ENCODE results near the gene UBASH3A. TPM values are rescaled to one million over a fixed set of nuclear protein-coding genes. Genes with fewer than 3 reads are reported as not detected.

The UBASH3A gene
- total and polyA plus RNA-seq, 2 donors (not counting 1 experiment from before 2014, with no cell fraction given), result 0.12 to 0.33 TPM

DNA sequence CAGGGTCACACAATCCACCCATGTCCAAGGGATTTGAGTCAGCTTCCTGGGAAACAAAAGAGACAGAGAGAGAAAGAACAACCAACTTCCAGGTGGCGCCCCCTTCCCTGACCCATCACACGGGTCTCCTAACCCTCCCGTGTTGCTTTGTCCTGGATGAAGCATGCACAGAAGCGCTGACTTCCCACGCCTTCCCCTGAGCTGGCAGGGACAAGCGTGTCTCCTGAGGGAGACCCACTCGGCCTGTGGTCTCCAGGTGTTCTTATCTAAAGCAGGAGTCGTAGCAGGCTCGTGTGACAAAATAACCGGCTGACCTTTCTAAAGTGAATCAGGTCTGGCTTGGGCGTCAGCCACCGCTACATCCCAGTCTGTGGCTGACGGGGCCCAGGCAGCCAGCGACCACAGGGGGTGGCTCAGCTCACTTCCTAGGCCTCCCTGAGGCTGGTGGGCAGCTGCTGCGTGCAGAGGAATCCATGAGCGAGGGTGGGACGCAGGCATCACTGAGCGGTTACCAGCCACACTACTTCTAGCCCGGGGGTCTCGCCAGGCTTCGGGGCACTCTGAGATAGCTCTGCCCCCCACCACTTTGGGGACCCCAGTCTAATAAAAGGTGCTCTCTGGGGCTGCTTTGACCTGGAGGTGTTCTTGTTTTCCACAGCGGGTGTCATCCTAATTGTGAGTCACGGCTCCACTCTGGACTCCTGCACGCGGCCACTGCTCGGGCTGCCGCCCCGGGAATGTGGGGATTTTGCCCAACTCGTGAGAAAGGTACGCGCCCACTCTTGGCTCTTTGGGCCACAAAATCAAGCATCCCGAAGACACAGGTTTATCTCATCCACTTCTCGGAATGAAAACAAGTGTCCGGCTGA lies 40.4 kb downstream of the UBASH3A start:
- Mint-ChIP-seq H3K9me3 (ENCODE audit: insufficient read depth) (no peaks in the 10 kb centered on the region), H3K4me1 (peaks cover 3% of the 10 kb centered on the region), H3K27ac (no peak overlapping the region), H3K4me3 (no peak overlapping the region), H3K27me3 (peaks cover 11% of the 10 kb centered on the region)
- Histone ChIP-seq H3K79me2 (ENCODE audit: control insufficient read depth, insufficient read depth, low read length) (no peaks in the 10 kb centered on the region), H3K4me1 (ENCODE audit: control insufficient read depth in 2 of 2, insufficient read depth in 2 of 2, low read length in 2 of 2) (no peaks in the 10 kb centered on the region), H3K4me2 (replicated peaks; ENCODE audit: low read depth, low read length, poor library complexity, severe bottlenecking) (no peak overlapping the region), H3K36me3 (replicated peaks in 1 of 2; ENCODE audit: control extremely low read depth in 1 of 2, control insufficient read depth in 1 of 2, extremely low read depth in 1 of 2, insufficient read depth in 2 of 2, low read length in 1 of 2) (no peaks in the 10 kb centered on the region), H3K4me3 (ENCODE audit: control extremely low read depth in 1 of 5, extremely low read depth in 1 of 5, insufficient read depth in 1 of 5, low read depth in 2 of 5, low read length in 4 of 5) (no peak overlapping the region), H3K27ac (ENCODE audit: low read length in 2 of 2) (no peak overlapping the region), H3K9ac (ENCODE audit: low read length) (no peak overlapping the region), H3K27me3 (replicated peaks in 1 of 4; ENCODE audit: control extremely low read depth in 1 of 4, control insufficient read depth in 3 of 4, insufficient read depth in 4 of 4, low read length in 3 of 4) (peaks cover 0 to 11% (median 0%) of the 10 kb centered on the region in 4 experiments), H4K20me1 (ENCODE audit: control insufficient read depth, insufficient read depth, low read length, poor library complexity, severe bottlenecking) (no peaks in the 10 kb centered on the region), H2AFZ (ENCODE audit: insufficient read depth, low read depth, low read length, poor library complexity, severe bottlenecking) (no peak overlapping the region), H3K9me3 (ENCODE audit: control extremely low read depth in 1 of 3, control insufficient read depth in 2 of 3, insufficient read depth in 1 of 3, low read length in 2 of 3) (no peaks in the 10 kb centered on the region)
- WGBS (ENCODE audit: insufficient coverage), result 90% methylated on average over 34 of the region's 34 CpGs
- ChIA-PET POLR2A (interaction anchor here (0.7 kb wide), 1 partner anchor 181 kb away, joined by 3 read pairs; no protein-coding TSS in a partner anchor), CTCF (no interaction called here)
- no peak for ATAC-seq (ENCODE audit: low read depth)
- TF ChIP-seq, protein P1, sequence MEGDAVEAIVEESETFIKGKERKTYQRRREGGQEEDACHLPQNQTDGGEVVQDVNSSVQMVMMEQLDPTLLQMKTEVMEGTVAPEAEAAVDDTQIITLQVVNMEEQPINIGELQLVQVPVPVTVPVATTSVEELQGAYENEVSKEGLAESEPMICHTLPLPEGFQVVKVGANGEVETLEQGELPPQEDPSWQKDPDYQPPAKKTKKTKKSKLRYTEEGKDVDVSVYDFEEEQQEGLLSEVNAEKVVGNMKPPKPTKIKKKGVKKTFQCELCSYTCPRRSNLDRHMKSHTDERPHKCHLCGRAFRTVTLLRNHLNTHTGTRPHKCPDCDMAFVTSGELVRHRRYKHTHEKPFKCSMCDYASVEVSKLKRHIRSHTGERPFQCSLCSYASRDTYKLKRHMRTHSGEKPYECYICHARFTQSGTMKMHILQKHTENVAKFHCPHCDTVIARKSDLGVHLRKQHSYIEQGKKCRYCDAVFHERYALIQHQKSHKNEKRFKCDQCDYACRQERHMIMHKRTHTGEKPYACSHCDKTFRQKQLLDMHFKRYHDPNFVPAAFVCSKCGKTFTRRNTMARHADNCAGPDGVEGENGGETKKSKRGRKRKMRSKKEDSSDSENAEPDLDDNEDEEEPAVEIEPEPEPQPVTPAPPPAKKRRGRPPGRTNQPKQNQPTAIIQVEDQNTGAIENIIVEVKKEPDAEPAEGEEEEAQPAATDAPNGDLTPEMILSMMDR (IDR thresholded peaks at IDR 0.05), result no peak
- TF ChIP-seq EZH2 (IDR thresholded peaks at IDR 0.05; ENCODE audit: borderline replicate concordance, insufficient read depth, low read depth, low read length, poor library complexity, severe bottlenecking), result no peak
- no peak for DNase-seq
- intact Hi-C loops (cut with micrococcal nuclease), result no loop called here

DNA sequence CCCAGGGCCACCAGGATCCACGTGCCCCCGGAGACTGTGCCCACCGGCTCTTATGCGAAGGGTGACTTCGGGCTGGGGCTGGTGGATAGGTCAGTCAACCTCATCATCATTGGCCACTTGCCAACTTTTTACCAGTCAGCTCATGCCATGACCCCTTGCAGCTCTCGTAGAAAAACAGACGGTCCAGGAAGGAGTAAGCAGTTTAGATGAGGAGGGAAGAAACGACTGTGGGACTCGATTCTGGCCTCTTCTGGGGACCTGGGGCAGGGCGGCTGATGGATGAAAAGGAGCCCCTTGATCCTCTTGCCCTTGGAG lies 41.0 kb downstream of the UBASH3A start:
- Histone ChIP-seq H4K20me1 (ENCODE audit: control insufficient read depth, insufficient read depth, low read length, poor library complexity, severe bottlenecking) (no peaks in the 10 kb centered on the region), H3K9me3 (ENCODE audit: control extremely low read depth in 1 of 3, control insufficient read depth in 2 of 3, insufficient read depth in 1 of 3, low read length in 2 of 3) (no peaks in the 10 kb centered on the region), H3K27me3 (replicated peaks in 1 of 4; ENCODE audit: control extremely low read depth in 1 of 4, control insufficient read depth in 3 of 4, insufficient read depth in 4 of 4, low read length in 3 of 4) (peaks cover 0 to 11% (median 0%) of the 10 kb centered on the region in 4 experiments), H3K9ac (ENCODE audit: low read length) (no peak overlapping the region), H3K36me3 (replicated peaks in 1 of 2; ENCODE audit: control extremely low read depth in 1 of 2, control insufficient read depth in 1 of 2, extremely low read depth in 1 of 2, insufficient read depth in 2 of 2, low read length in 1 of 2) (no peaks in the 10 kb centered on the region), H3K4me2 (replicated peaks; ENCODE audit: low read depth, low read length, poor library complexity, severe bottlenecking) (no peak overlapping the region), H3K4me3 (ENCODE audit: control extremely low read depth in 1 of 5, extremely low read depth in 1 of 5, insufficient read depth in 1 of 5, low read depth in 2 of 5, low read length in 4 of 5) (no peak overlapping the region), H3K79me2 (ENCODE audit: control insufficient read depth, insufficient read depth, low read length) (no peaks in the 10 kb centered on the region), H3K27ac (ENCODE audit: low read length in 2 of 2) (no peak overlapping the region), H2AFZ (ENCODE audit: insufficient read depth, low read depth, low read length, poor library complexity, severe bottlenecking) (no peak overlapping the region), H3K4me1 (ENCODE audit: control insufficient read depth in 2 of 2, insufficient read depth in 2 of 2, low read length in 2 of 2) (peaks cover 0 to under 1% of the 10 kb centered on the region in 2 donors)
- POLR2A ChIA-PET, result no interaction called here
- H3K4me3 Mint-ChIP-seq, result no peak overlapping the region
- DNase-seq (no peak), ATAC-seq (ENCODE audit: low read depth) (no peak)
- H3K27ac Mint-ChIP-seq, result no peak overlapping the region
- peaks cover 8% of the 10 kb centered on the region for H3K27me3 Mint-ChIP-seq
- TF ChIP-seq, protein P1 (IDR thresholded peaks at IDR 0.05), result no peak
- no peak for TF ChIP-seq EZH2 (IDR thresholded peaks at IDR 0.05; ENCODE audit: borderline replicate concordance, insufficient read depth, low read depth, low read length, poor library complexity, severe bottlenecking)
- peaks cover 5% of the 10 kb centered on the region for H3K4me1 Mint-ChIP-seq
- intact Hi-C loops (cut with micrococcal nuclease), result no loop called here
- 76% methylated on average over 5 of the region's 10 CpGs for WGBS (ENCODE audit: insufficient coverage)
- no peaks in the 10 kb centered on the region for H3K9me3 Mint-ChIP-seq (ENCODE audit: insufficient read depth)
- CTCF ChIA-PET, result no interaction called here

Measured in B cell (primary cell).